Measurements from ENCODE around the gene TRIM54.
"Not testable (repeated sequence)": the region's sequence is repeated elsewhere in the genome, so short reads cannot be mapped to it uniquely, and the experiment has no call there.

TRIM54 gene

GRCh38 chr2:27261241-27261925, 20.8 kb upstream of the TRIM54 start:
- no peak for DNase-seq

GRCh38 chr2:27261926-27262298, 20.3 kb upstream of the TRIM54 start:
- DNase-seq, result no peak

DNA sequence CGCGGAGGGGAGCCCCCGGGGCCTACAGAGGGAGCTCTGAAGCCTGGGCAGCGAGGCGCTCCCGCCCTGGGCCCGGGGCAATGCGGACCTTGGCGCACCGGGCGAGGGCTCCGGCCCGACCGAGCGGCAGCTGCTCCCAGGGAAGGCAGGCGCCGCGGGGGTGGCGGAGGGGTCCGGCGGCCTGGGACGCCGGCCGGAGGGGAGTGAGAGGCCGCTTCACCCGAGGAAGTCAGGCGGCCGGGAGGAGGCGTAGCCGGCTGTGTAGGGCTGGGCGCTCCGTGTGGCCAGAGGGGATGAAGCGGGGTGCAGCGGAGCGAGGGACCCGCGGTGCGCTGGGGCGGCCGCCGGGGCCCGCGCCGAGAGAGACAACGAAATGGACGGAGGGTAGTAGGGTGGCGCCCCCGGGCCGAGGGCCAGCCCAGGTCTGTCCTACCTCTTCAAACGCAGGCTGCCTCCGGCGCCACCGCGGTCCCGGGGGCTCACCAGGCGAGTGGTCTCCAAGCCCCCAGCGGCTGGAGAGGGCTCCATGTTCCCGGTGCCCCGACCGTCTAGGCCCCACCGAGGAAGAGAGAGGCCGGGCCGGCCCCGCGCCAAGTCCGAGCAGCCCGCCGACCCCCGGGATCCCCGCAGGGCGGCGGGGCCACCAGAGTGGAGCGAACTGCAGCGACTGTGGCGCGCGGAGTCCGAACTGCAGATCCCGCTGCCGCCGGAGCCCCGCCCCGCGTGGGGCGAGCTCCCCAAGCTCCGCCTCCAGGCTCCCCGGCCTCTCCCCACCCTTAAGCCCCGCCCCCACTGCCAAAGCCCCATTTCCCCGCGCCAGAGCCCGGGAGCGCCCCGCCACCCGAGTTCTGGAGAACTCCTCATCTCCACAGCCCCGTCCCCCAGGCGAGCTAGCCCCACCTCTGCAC, 19.6 kb upstream of the TRIM54 start, which contains the start of gene SLC30A3:
SLC30A3 (minus strand) TSS at position 669 of the 908 bp plus-strand sequence; CDS start at position 528, 141 bp downstream.
- peak; percentile 62 for DNase-seq

GRCh38 chr2:27263287-27264252, 18.7 kb upstream of the TRIM54 start:
- no peak for DNase-seq

DNA sequence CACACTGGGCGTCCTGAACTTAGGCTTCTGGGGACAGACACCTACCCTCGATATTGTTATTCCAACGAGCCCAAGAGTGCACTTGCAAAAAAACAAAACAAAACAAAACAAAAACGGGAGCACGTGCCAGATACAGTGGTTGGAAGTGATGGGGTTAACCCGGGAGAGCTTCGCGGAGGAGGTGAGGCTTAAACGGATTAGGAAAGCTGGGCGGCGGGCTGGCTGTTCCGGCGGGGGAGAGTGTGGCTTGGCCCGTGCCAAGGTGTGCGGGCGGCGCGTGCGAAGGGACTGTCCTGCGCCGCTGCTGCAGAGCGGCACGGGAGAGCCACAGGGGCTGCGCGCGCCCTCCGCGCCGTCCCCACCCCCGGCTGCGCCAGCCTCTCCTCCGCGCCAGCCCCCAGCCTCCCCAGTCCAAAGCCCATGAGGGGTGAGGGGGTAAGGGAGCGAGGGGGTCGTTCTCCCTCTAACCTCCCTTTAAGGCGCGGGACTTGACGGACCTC, 17.9 kb upstream of the TRIM54 start:
- no peak for DNase-seq

GRCh38 chr2:27264753-27265535, 17.3 kb upstream of the TRIM54 start:
- DNase-seq, result peak; percentile 35

GRCh38 chr2:27265536-27265870, 16.7 kb upstream of the TRIM54 start:
- DNase-seq, result no peak

DNA sequence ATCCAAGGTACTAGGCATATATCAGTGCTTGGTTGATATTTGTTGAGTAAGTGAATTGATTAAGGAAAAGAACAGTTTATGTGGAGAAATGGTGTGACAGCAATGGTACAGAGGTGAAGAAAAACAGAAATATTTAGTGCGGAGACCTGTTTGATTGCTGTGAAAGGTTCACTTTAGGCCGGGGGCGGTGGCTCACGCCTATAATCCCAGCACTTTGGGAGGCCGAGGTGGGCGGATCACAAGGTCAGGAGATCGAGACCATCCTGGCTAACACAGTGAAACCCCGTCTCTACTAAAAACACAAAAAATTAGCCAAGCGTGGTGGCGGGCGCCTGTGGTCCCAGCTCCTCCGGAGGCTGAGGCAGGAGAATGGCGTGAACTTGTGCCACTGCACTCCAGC, 13.9 kb upstream of the TRIM54 start:
- DNase-seq, result not testable (repeated sequence)

- DNase-seq, result no peak
Observed at GRCh38 chr2:27270131-27270530, 12.1 kb upstream of the TRIM54 start.

GRCh38 chr2:27270670-27271069, 11.6 kb upstream of the TRIM54 start:
- no peak for DNase-seq

DNA sequence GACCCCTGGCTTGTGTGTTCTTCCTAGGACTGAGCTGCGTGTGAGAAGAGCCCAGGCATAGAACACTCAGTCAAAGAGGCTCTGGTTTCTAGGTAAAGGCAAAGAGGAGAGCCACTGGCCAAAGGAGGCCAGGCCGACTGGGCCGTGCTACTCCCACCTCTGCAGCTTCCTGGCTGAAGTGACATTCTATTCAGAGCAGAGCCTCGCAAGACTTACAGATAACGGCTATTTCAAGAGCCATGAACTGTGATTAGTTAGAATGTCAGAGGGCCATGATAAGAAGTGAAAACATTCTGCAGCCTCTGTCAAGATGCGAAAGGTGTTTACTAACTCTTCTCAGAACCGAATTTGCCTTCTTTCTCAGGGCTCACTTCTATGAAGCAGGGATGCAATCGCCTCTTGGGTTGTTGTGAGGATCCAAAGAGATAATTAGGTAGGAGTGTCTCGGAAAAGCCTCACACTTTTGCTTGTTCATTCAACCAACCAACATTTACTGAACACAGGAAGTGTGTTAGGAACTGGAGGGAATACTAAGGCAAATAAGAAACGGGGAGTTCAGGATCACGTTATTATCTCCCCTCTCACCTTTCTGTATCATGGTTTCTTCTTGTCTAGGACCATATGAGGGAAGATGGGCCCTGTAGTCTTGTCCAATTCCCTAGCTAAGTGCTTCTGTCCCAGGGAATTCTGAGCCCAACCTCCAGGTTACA, 10.4 kb upstream of the TRIM54 start:
- no peak for DNase-seq

DNA sequence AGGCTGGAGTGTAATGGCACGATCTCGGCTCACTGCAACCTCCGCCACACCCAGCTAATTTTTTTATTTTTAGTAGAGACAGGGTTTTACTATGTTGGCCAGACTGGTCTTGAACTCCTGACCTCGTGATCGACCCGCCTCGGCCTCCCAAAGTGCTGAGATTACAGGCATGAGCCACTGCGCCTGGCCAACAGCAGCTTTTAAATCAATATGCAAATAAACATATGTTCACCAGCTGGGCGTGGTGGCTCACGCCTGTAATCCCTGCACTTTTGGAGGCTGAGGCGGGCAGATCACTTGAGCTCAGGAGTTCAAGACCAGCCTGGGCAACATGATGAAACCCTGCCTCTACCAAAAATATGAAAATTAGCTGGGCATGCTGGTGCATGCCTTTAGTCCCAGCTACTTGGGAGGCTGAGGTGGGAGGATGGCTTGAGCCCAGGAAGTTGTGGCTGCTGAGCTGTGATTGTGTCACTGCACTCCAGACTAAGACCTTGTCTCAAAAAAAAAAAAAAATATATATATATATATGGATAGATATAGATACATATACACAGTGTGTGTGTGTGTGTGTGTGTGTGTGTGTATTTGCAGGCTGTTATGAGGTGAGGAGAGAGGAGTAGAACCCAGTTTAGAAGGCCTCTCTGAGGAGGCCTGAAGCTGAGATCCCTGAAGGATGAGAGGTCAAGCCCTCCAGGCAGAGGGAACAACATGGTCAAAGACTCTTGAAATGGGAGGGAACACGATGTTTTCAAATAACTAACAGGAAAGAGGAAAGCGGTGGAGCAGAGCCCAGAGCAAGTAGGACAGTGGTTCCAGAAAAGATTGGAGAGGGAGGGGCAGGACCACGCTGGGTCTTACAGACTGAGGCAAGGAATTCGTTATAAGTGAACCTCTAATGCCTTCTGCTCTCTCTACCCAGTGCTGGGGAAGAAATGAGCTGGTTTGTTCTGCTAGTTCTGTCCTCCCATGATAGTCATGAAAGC, 9.4 kb upstream of the TRIM54 start:
- not testable (repeated sequence) for DNase-seq

DNA sequence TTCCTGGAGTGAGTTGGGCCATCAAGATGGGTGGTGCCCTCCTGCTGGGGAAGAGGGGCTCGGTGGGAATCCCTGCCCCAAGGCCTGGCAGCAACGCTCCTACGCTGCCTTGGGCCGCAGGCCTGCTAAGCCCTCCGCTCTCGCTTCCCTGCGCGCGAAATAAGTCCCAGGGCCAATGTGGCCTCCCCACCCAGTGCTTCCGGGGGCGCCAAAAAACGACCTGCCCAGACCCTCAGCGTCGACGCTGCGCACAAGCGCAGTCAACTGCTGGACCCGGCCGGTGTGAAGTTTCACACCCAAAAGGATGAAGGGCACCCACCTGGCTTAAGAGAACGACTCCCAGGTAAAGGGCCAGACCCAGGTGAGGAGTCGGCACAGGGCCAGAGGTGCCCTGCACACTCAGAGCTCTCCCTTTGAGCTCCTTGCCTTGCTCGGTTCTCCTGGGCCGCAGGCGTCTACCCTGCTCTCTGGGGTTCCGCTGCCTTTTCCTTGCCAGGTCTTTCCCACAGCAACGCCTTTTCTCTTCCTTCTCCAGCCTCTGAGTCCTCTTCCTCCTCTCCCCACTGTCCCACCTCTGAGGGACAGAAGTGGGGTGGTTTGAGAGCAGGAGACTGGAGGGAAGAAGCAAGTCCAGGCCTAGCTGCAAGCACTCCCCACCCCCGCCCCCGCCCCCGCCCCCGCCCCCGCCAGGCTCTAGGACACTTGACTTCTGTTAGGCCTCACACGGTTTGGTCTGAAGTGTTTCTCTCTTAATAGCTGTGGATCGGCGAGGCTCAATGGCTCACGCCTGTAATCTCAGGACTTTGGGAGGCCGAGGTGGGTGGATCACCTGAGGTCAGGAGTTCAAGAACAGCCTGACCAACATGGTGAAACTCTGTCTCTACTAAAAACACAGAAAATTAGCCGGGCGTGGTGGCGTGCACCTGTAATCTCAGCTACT, 6.7 kb upstream of the TRIM54 start, which contains the start of gene DNAJC5G:
DNAJC5G (plus strand) TSS at position 223 of the 940 bp plus-strand sequence. CDS start 1,296 bp downstream, outside the sequence.
- DNase-seq, result no peak

DNA sequence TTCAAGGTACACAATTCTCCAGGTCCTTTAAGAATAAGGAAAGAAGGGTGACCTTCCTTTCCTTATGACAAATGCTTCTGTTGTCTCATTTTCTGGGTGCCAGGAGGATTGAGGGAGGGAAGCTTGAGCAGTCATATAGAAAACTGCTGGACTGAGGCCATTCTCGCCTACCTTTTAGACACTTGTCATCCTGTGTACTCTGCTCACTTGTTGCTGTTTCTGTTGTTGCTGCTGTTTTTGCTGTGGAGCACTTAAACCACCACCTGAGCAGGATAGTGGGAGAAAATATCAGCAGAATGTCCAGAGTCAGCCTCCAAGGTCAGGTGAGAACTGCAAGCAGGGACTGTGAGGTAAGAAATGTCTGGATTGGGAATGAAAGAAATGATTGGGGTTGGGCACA, 4.2 kb upstream of the TRIM54 start:
- DNase-seq, result no peak

GRCh38 chr2:27280826-27281225, 1.4 kb upstream of the TRIM54 start:
- no peak for DNase-seq

DNA sequence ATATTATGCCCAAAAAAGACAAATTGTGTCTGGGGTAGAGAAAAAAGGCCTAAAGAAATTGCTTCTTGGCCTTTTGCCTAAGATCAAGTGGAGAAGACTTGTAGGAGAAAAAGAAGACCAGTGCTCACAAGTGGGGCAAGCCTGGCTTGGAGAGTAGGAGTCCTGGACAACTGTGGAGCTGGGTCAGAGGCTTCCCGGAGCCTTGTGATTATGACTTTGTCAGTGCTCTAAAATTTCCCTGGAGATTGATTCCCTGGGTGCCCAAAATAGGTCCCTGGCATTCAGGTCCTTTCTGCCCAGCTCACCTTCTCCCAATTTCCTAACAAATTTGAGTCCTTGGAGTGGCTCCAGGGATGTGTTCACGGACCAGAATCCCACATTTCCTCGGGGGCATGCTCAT, 787 bp upstream of the TRIM54 start:
- DNase-seq, result no peak

DNA sequence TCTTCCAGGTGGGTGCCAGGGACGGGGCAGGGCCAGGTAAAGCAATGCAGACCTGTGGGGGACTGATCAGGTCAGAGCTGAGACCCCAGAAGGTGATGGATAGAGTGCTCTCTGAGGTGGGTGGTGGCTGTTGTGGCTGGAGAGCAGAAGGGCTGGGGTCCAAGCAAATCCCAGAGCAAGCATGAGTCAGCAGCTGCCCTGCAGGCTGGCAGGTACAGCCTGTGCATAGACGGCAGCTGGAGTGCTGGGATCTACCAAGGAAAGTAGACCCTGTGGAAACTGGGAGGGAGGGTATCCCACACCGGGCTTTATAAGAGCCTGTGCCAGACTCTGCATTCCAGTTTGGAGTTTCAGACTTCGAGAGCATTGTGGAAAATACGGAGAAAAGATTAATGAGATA, 663 bp downstream of the TRIM54 start:
- no peak for DNase-seq

DNA sequence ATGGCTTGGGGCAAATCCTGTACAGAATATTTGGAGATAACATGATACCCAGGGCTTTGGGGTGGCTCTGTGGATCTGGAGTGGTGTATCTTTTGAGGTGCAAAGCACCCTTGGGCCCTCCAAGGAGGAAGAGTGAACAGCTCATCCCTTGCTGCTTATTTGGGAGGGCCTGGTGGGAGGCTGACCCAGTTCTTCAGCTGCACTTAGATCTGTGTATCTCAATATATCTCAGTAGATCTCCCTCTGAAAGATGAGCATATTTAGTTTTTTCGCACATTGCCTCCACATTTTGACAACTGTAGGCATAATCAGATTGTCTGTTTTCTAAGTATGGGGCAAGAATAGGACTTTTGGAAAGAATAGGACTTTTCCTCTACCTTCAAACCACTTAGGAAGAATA, 2.8 kb downstream of the TRIM54 start:
- no peak for DNase-seq

- DNase-seq, result no peak
Observed at GRCh38 chr2:27285481-27285880, 3.3 kb downstream of the TRIM54 start.

Data from activated T-cell treated with anti-CD3 and anti-CD28 coated beads for 4 hours (primary cell).